CD4-positive, alpha-beta T cell treated with Interleukin-4 for 1 hour (primary cell): ENCODE data around the gene KHDRBS2.
"Not testable (repeated sequence)": the region's sequence is repeated elsewhere in the genome, so short reads cannot be mapped to it uniquely, and the experiment has no call there.

Experiments
- DNase-seq, 2 donors: peaks; one replicate each; pipeline ENCODE4 v3.0.0-alpha.2; 2020 to 2022

Gene KHDRBS2

GRCh38 chr6:61835237-61835636 lies 450.8 kb downstream of the KHDRBS2 start:
- no peak for DNase-seq

- no peak for DNase-seq
Measured at GRCh38 chr6:61833176-61833755, 452.8 kb downstream of the KHDRBS2 start.

DNA sequence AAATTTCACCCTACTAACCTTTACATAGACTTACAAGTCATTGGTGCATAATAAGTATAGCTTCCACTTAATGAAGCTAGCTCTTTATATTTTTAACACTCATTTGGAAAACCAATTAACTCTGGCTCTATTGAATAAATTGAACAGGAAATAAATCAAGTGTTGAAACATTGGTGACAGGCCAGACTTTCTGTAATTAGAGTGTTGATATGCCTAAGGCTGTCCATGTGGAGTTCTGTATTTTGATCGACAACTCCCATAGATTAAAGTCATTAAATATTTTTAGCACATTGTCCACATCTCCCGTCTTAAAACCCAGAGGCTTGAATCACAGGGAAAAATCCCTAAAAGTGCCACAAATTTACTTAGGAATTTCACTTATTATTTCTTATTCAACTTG lies 468.3 kb downstream of the KHDRBS2 start:
- DNase-seq, result no peak

- no peak for DNase-seq
Measured at GRCh38 chr6:61810047-61810446, 476.0 kb downstream of the KHDRBS2 start.

DNA sequence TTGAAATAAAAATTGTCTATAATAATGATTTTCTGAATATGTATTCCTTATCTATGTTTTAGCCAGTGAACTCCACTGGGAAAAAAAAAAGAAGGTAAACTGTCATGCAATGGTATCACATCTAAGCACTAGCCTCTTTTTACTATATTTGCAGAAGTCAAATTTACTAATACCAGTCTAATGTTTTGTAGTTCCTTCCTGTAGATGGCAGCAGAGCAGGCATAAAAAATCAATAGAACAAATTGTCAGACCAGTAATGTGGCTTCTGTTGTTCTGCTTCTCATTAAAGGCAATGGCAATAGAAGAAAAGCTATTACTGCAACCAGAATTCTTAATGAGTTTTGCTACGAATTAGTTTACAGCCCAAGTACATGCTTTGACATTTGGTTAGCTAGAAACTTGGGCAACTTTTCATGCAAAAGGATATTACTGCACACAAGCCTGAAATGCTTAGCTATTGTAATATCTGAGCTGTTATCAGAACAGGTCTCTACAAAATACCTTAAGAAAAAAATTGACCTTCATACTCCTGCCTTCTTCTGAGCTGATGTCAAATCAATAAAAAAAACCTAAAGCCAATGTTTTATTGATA lies 476.9 kb downstream of the KHDRBS2 start:
- DNase-seq, result no peak

DNA sequence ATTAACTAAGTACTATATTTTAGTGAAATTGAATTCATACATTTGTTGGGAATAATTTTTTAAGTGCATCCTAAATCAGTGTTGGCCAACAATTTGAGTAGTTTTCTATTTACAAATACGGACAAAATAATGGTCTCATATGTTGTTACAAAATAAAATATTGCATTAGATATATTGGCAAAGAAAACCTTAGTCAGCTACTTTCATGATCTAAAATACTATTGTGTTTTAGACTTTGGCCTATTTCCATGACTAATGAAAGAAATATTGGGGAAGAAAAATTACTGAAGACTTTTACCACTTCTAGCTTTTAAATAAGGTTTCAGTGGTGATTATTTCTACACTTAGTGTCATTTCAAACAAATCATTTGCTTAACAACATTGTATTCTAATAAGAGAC lies 498.0 kb downstream of the KHDRBS2 start:
- DNase-seq, result no peak

DNA sequence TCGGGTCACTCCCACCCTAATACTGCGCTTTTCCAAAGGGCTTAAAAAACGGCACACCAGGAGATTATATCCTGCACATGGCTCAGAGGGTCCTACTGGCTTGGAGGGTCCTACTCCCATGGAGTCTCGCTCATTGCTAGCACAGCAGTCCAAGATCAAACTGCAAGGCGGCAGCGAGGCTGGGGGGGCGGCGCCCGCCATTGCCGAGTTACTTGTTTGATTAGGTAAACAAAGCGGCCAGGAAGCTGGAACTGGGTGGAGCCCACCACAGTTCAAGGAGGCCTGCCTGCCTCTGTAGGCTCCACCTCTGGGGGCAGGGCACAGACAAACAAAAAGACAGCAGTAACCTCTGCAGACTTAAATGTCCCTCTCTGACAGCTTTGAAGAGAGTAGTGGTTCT lies 516.6 kb downstream of the KHDRBS2 start:
- not testable (repeated sequence) for DNase-seq

DNA sequence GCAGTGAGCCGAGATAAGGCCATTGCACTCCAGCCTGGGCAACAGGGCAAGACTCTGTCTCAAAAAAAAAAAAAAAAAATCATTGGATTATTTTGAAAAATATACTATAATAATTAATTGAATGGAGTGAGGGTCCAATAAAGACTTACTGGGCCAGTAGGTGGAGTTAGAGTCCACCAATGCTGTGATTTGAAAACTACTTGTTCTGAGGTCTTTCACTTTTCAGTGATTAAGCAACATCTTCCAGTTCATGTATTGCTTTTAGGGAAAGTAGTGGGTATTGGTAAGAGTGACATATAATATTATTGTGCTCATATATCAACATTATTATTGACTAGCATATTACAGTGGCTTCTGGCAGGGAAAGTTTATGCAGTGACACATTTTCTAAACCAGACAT lies 530.3 kb downstream of the KHDRBS2 start:
- no peak for DNase-seq

DNA sequence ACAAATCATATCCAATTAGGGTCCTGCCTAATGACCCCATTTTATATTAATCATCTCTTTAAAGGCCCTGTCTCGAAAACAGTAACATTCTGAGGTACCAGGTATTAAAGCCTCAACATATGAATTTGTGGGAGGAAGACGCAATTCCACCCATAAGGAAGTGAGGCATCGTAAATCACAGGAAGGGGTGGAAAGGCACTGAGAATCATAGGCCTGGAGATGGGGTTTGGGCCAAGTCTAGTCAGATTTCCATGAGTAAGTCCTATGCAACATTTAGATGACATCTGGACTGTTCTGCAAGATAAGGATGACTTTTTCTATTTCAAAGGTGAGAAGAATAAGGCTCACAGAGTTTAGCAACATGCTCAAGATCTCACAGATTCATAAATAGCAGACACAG lies 534.0 kb downstream of the KHDRBS2 start:
- no peak for DNase-seq

DNA sequence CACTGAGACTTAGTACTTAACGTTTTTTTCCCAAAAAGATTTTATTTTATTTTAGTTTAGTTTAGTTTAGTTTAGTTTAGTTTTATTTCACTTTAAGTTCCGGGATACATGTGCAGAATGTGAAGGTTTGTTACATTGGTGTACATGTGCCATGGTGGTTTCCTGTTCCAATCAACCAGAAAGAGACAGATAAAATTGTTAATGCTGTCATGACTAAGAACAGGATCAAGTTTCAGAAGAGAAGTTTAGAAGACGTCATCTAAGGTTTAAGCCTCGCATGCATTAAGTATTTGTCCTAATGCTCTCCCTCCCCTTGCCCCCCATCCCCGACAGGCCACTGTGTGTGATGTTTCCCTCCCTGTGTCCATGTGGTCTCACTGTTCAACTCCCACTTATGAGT lies 540.0 kb downstream of the KHDRBS2 start:
- DNase-seq, result no peak

DNA sequence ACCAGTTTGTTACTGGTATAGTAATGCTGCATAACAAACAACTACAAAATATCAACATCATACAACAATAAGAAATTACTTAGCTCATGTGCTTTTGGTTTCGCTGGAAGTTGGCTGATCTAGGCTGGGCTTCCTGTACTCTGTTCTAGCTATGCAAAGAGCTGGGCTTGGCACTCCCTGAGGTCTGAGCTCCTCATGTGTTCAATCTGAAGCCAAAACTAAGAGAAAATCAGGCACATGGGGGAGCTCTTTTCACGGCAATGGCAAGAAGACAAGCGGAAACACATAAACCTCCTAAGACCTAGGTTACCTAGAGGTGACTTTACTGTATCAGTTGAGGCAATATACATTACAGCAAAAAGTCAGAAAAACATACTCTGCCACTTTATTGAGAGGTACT lies 574.2 kb downstream of the KHDRBS2 start:
- no peak for DNase-seq

- DNase-seq, result no peak
Measured at GRCh38 chr6:61688165-61688564, 597.9 kb downstream of the KHDRBS2 start.

- DNase-seq, result no peak
Measured at GRCh38 chr6:61682562-61682961, 603.5 kb downstream of the KHDRBS2 start.

GRCh38 chr6:61679625-61680024 lies 606.4 kb downstream of the KHDRBS2 start:
- DNase-seq, result no peak

- no peak for DNase-seq
Measured at GRCh38 chr6:61675734-61676133, 610.3 kb downstream of the KHDRBS2 start.

GRCh38 chr6:61649845-61650244 lies 636.2 kb downstream of the KHDRBS2 start:
- no peak for DNase-seq

GRCh38 chr6:61640463-61640862 lies 645.6 kb downstream of the KHDRBS2 start:
- no peak for DNase-seq
